ENCODE data around the gene CYREN.

- TF ChIP-seq POLR2A (IDR thresholded peaks at IDR 0.05) (no peak), CTCF (IDR thresholded peaks at IDR 0.05) (no peak)
Measured at GRCh38 chr7:135200821-135201331, 30.4 kb upstream of the CYREN start.
